ENCODE data around the gene TNS1. TPM values are rescaled to one million over a fixed set of nuclear protein-coding genes. Genes with fewer than 3 reads are reported as not detected.

Gene TNS1
- total and polyA plus RNA-seq, 2 donors (not counting 1 experiment from before 2014, with no cell fraction given) = 0.10 to 0.86 TPM

DNA sequence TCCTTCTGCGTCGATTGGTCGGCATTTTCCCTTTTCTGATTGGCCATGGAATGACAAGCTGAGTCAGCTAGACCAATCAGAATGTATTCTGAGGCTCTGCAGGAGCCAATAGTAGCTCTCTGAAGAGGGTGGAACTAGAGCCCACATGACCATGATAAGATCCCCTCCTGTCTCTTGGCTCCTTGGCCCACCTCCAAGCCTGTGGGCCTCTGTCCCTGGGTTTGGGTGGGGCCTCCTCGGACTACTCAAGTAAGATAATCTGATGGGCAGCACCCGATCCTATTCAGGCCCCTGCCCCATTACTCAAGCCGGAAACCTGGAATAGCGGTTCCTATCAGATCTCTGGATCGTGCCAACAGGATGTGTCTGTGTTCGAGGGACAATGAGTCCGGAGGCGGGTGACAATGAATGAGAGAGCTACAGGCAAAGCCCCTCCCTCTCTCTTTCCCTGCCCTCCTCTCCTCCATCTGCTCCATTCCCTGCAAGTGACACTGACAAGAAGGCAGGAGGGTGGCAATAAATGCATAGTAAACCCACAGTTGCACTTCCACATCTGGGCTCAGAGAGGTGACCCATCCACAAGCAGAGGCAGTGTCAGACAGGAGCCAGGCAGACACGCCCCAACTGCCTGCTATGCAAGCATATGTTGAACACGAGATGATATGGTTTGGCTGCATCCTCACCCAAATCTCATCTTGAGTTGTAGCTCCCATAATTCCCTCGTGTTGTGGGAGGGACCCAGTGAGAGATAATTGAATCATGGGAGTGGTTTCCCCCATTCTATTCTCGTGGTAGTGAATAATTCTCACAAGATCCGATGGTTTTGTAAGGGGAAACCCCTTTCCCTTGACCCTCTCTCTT lies 114.7 kb downstream of the TNS1 start:
- Histone ChIP-seq H3K27ac (ENCODE audit: low read length in 2 of 2) (no peak overlapping the region), H3K4me2 (replicated peaks; ENCODE audit: low read depth, low read length, poor library complexity, severe bottlenecking) (no peak overlapping the region), H4K20me1 (ENCODE audit: control insufficient read depth, insufficient read depth, low read length, poor library complexity, severe bottlenecking) (no peaks in the 10 kb centered on the region), H2AFZ (ENCODE audit: insufficient read depth, low read depth, low read length, poor library complexity, severe bottlenecking) (no peak overlapping the region), H3K36me3 (replicated peaks in 1 of 2; ENCODE audit: control extremely low read depth in 1 of 2, control insufficient read depth in 1 of 2, extremely low read depth in 1 of 2, insufficient read depth in 2 of 2, low read length in 1 of 2) (no peaks in the 10 kb centered on the region), H3K4me1 (ENCODE audit: control insufficient read depth in 2 of 2, insufficient read depth in 2 of 2, low read length in 2 of 2) (peaks cover 12 to 15% of the 10 kb centered on the region in 2 donors), H3K4me3 (ENCODE audit: control extremely low read depth in 1 of 5, extremely low read depth in 1 of 5, insufficient read depth in 1 of 5, low read depth in 2 of 5, low read length in 4 of 5) (no peak overlapping the region), H3K9me3 (ENCODE audit: control extremely low read depth in 1 of 3, control insufficient read depth in 2 of 3, insufficient read depth in 1 of 3, low read length in 2 of 3) (peaks cover 0 to 4% (median 0%) of the 10 kb centered on the region in 3 donors), H3K79me2 (ENCODE audit: control insufficient read depth, insufficient read depth, low read length) (no peaks in the 10 kb centered on the region), H3K27me3 (replicated peaks in 1 of 4; ENCODE audit: control extremely low read depth in 1 of 4, control insufficient read depth in 3 of 4, insufficient read depth in 4 of 4, low read length in 3 of 4) (no peaks in the 10 kb centered on the region), H3K9ac (ENCODE audit: low read length) (no peak overlapping the region)
- no peak for TF ChIP-seq EZH2 (IDR thresholded peaks at IDR 0.05; ENCODE audit: borderline replicate concordance, insufficient read depth, low read depth, low read length, poor library complexity, severe bottlenecking)
- TF ChIP-seq, protein P1, sequence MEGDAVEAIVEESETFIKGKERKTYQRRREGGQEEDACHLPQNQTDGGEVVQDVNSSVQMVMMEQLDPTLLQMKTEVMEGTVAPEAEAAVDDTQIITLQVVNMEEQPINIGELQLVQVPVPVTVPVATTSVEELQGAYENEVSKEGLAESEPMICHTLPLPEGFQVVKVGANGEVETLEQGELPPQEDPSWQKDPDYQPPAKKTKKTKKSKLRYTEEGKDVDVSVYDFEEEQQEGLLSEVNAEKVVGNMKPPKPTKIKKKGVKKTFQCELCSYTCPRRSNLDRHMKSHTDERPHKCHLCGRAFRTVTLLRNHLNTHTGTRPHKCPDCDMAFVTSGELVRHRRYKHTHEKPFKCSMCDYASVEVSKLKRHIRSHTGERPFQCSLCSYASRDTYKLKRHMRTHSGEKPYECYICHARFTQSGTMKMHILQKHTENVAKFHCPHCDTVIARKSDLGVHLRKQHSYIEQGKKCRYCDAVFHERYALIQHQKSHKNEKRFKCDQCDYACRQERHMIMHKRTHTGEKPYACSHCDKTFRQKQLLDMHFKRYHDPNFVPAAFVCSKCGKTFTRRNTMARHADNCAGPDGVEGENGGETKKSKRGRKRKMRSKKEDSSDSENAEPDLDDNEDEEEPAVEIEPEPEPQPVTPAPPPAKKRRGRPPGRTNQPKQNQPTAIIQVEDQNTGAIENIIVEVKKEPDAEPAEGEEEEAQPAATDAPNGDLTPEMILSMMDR (IDR thresholded peaks at IDR 0.05) = no peak
- no peak overlapping the region for H3K4me3 Mint-ChIP-seq
- no peaks in the 10 kb centered on the region for H3K9me3 Mint-ChIP-seq (ENCODE audit: insufficient read depth)
- no peak overlapping the region for H3K27ac Mint-ChIP-seq
- CTCF ChIA-PET = interaction anchor here (0.9 to 14.7 kb wide), 3 partner anchors 13 to 108 kb away, joined by 3 to 412 read pairs (median 4); no protein-coding TSS in a partner anchor
- WGBS (ENCODE audit: insufficient coverage) = 99% methylated on average over 12 of the region's 16 CpGs
- intact Hi-C loops (cut with micrococcal nuclease) = loop anchor here (5.0 kb wide), 1 partner anchor 99 kb away; no protein-coding TSS in a partner anchor
- ATAC-seq (ENCODE audit: low read depth) = no peak
- peaks cover 3% of the 10 kb centered on the region for H3K27me3 Mint-ChIP-seq
- peaks cover 27% of the 10 kb centered on the region for H3K4me1 Mint-ChIP-seq
- no peak for DNase-seq
- POLR2A ChIA-PET = no interaction called here

All from B cell (primary cell).